ENCODE data around the gene ZNF768. TPM values are rescaled to one million over a fixed set of nuclear protein-coding genes. Genes with fewer than 3 reads are reported as not detected.
"Not testable (repeated sequence)": the region's sequence is repeated elsewhere in the genome, so short reads cannot be mapped to it uniquely, and the experiment has no call there.

The ZNF768 gene
- total RNA-seq, 1 donor from 2014 or later: 14.6 TPM

DNA sequence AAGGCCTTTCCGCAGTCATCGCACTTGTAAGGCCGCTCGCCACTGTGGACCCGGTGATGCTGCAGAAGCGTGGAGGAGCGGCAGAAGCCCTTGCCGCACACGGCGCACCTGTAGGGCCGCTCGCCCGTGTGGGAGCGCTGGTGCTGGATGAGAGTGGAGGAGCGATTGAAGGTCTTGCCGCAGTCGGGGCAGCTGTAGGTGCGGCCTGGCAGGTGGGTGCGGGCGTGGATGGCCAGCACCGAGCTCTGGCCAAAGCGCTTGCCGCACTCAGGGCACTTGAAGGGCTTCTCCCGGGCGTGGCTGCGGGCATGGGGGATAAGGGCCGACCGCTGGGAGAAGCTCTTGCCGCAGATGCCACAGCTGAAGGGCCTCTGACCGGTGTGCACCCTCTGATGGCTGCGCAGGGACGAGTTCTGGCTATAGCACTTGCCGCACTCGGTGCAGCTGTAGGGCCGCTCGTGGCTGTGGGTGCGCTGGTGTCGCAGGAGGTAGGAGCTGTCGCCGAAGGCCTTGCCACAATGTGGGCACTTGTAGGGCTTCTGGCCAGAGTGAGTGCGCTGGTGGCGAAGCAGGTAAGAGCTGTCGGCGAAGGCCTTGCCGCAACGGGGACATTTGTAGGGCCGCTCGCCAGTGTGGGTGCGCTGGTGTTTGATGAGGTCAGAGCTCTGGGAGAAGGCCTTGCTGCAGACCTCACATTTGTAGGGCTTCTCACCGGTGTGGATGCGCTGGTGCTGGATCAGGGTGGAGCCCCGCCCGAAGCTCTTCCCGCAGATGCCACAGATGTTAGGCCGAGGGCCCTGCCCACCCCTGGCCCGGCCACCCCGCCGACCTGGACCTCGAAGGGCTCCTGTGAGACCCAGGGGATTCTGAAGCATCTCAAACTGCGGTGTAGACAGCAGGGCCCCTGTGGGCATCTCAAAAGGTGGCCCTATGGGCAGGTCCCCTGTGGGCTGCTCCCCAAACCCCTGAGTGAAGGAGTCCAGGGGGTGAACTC, 1.5 kb downstream of the ZNF768 start:
- H3K36me3 Mint-ChIP-seq (ENCODE audit: low read depth): peaks cover 17% of the 10 kb centered on the region
- H3K4me1 Mint-ChIP-seq (ENCODE audit: low read depth): peaks cover 30% of the 10 kb centered on the region
- H3K27ac Mint-ChIP-seq: no peak overlapping the region
- no peaks in the 10 kb centered on the region for H3K27me3 Mint-ChIP-seq (ENCODE audit: insufficient read depth)
- intact Hi-C loops (cut with micrococcal nuclease): loop anchor here (5.0 kb wide), 1 partner anchor 62 kb away; the partner anchor contains the start of gene ZNF785
- H3K4me3 Mint-ChIP-seq: peak overlapping the region; percentile 56
- H3K9me3 Mint-ChIP-seq: no peaks in the 10 kb centered on the region
- DNase-seq (ENCODE audit: low spot score): no peak

DNA sequence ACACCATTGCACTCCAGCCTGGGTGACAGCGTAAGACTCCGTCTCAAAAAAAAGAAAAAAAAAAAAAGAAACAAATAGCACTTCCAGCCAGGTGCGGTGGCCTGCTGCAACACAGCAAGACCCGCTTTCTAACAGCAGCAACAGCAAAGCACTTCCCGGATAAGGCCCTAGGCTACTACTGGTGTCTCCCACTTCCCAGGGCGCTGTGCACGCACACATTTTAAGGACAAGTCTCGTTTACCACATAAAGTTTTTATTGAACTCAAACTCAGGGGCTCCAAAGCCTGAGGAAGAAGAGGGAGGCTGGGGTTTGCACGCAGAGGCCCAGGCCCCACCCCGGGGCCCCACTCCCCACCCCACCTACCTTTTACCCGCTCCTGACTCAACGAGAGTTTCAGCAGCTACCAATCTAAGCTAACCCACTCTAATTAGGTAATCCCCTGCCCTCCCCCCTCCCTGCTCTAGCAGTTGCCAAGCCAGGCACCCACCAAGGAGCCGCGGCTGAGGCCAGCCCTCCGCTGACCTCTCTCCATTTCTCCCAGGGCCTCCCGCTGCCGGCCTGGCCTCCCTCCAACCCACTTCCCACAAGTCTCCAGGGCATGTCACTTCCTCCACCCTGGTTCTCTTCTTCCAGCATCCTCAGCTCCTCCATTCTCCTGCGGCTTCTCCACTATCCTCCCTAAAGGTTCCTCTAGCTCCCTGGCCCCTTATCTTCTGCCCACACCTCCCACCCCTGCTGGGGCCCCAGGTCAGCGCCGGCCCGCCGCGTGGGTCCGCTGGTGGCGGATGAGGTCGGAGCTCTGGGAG, 2.4 kb downstream of the ZNF768 start:
- H3K4me3 Mint-ChIP-seq: no peak overlapping the region
- intact Hi-C loops (cut with micrococcal nuclease): no loop called here
- H3K4me1 Mint-ChIP-seq (ENCODE audit: low read depth): peaks cover 25% of the 10 kb centered on the region
- H3K27me3 Mint-ChIP-seq (ENCODE audit: insufficient read depth): no peaks in the 10 kb centered on the region
- no peaks in the 10 kb centered on the region for H3K9me3 Mint-ChIP-seq
- no peak overlapping the region for H3K27ac Mint-ChIP-seq
- peaks cover 26% of the 10 kb centered on the region for H3K36me3 Mint-ChIP-seq (ENCODE audit: low read depth)
- DNase-seq (ENCODE audit: low spot score): no peak

DNA sequence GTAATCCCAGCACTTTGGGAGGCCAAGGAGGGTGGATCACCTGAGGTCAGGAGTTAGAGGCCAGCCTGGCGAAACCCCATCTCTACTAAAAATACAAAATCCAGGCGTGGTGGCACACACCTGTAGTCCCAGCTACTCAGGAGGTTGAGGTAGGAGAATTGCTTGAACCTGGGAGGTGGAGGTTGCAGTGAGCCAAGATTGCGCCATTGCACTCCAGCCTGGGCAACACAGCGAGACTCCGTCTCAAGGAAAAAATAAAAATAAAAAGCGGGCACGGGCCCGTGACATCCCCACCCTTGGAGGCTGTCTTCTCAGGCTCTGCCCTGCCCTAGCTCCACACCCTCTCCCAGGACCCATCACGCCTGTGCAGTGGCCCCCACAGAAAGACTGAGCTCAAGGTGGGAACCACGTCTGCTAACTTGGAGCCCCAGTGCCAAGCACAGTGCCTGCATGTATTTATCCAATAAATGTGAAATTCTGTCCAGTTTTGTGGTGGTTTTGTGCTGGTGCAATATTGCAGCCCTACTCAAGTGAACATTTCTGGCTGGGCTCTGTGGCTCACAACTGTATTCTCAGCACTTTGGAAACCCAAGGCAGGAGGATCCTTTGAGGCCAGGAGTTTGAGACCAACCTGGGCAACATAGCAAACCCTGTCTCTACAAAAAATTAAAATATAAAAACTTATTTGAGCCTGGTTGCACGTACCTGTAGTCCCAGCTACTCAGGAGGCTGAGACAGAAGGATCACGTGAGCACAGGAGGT, 3.5 kb downstream of the ZNF768 start:
- peak overlapping the region; percentile 36 for H3K27ac Mint-ChIP-seq

DNA sequence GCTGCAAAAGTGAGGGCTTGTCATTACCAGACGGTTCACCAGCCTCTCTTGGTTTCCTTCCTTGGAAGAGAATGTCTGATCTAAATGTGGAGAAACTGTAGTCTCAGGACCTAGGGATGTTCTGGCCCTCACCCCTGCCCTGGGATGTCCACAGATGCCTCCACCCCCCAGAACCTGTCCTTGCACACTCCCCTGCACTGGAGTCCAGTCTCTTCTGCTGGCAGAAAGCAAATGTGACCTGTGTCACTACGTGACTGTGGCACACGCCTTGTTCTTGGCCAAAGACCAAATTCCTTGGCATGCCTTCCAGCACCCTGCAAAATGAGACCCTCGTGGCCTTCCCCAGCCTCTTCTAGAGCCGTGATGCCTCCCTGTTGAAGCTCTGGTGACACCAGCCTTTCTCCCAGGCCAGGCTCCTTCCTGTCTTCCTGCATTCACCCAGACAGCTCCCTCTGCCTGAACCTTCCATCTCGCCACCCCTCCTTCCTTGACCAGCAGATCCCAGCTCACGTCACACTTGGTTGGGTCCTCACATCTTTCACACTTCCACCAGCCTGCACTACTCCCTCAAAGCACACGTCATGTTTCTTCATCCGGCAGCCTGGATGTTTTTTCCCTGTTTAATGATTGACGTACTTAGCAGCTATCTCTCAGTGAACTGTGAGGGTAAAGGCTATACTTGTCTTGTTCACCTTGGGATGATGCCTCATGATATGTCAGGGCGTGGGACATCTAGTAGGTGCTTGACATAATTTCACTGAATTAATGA, 4.3 kb downstream of the ZNF768 start:
- no peak for DNase-seq (ENCODE audit: low spot score)
- Mint-ChIP-seq H3K36me3 (ENCODE audit: low read depth) (peaks cover 40% of the 10 kb centered on the region), H3K4me3 (no peak overlapping the region), H3K9me3 (no peaks in the 10 kb centered on the region), H3K4me1 (ENCODE audit: low read depth) (peaks cover 9% of the 10 kb centered on the region), H3K27me3 (ENCODE audit: insufficient read depth) (no peaks in the 10 kb centered on the region), H3K27ac (peak overlapping the region; percentile 36)
- intact Hi-C loops (cut with micrococcal nuclease): no loop called here

More for the DNA sequence above, 3.5 kb downstream of the ZNF768 start:
- DNase-seq (ENCODE audit: low spot score); H3K27me3 Mint-ChIP-seq (ENCODE audit: insufficient read depth); H3K9me3 Mint-ChIP-seq; intact Hi-C loops (cut with micrococcal nuclease); H3K4me3 Mint-ChIP-seq: not testable (repeated sequence)
- Mint-ChIP-seq H3K36me3 (ENCODE audit: low read depth) (peaks cover 32% of the 10 kb centered on the region), H3K4me1 (ENCODE audit: low read depth) (peaks cover 16% of the 10 kb centered on the region)

DNA sequence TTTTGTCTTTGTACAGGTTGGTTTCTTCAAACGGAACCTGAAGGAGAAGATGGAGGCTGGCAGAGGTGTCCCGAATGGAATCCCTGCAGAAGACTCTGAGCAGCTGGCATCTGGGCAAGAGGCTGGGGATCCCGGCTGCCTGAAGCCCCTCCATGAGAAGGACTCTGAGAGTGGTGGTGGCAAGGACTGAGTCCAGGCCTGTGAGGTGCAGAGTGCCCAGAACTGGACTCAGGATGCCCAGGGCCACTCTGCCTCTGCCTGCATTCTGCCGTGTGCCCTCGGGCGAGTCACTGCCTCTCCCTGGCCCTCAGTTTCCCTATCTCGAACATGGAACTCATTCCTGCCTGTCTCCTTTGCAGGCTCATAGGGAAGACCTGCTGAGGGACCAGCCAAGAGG, 4.9 kb downstream of the ZNF768 start:
- H3K36me3 Mint-ChIP-seq (ENCODE audit: low read depth): peaks cover 42% of the 10 kb centered on the region
- intact Hi-C loops (cut with micrococcal nuclease): no loop called here

DNA sequence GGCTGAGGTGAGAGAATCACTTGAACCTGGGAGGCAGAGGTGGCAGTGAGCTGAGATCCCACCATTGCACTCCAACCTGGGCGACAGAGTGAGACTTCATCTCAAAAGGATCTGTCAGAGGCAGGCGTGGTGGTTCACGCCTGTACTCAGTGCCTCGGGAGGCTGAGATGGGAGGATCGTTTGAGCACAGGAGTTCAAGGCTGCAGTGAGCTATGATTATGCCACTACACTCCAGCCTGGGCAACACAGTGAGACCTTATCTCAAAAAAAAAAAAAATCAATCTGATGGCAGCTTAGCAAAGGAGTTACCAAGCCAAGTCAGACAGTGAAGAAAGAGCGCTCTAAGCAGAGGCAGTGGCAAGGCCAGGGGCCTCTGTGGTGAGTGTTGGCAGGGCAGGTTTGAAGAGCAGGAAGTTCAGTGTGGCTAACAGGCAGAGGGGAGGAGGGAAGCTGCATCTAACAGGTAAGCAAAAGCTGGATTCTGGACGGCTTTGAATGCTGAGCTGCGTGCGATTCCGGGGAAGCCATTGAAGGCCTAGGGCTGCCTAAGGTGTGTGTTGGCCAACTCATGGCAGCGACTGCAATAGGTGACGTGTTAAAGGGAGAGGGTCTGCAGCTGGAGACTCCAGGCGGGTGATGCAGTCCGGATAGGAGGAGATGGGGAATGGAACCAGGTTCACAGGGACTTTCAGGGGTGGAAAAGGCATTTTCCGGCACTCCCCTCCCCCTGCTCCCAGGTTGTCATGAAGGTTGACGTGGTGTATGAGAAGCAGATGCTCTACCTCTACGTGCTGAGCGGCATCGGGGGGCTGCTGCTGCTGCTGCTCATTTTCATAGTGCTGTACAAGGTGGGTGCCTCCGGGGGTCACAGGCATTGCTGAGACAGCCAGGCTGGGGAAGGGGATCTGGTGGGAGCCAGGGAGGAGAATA, 7.0 kb downstream of the ZNF768 start:
- intact Hi-C loops (cut with micrococcal nuclease): no loop called here
- DNase-seq (ENCODE audit: low spot score): no peak
- Mint-ChIP-seq H3K36me3 (ENCODE audit: low read depth) (peaks cover 50% of the 10 kb centered on the region), H3K4me3 (no peak overlapping the region), H3K4me1 (ENCODE audit: low read depth) (peaks cover 4% of the 10 kb centered on the region), H3K9me3 (no peaks in the 10 kb centered on the region), H3K27me3 (ENCODE audit: insufficient read depth) (no peaks in the 10 kb centered on the region), H3K27ac (peak overlapping the region; percentile 50)

More for the DNA sequence above, 4.9 kb downstream of the ZNF768 start:
- Mint-ChIP-seq H3K9me3 (no peaks in the 10 kb centered on the region), H3K4me3 (no peak overlapping the region), H3K27me3 (ENCODE audit: insufficient read depth) (no peaks in the 10 kb centered on the region), H3K4me1 (ENCODE audit: low read depth) (peaks cover 9% of the 10 kb centered on the region), H3K27ac (no peak overlapping the region)
- DNase-seq (ENCODE audit: low spot score): no peak

DNA sequence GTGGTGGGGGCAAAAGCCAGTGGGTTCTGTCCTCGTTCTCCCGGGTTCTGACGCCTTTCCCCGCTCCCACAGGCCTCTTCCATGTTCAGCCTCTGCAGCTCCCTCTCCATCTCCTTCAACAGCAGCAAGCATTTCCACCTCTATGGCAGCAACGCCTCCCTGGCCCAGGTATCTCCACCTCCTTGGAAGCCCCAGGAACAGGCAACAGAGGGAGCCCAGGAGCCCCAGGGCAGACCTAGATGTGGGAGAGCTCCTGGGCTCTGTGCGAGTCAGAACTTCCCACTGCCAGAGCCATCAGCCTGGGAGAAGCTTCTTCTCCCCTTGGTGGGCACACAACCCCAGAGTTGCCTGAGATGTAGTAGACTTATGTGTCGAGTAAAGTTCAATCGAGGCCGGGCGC, 7.8 kb downstream of the ZNF768 start:
- H3K4me1 Mint-ChIP-seq (ENCODE audit: low read depth): peaks cover 4% of the 10 kb centered on the region
- H3K27ac Mint-ChIP-seq: peak overlapping the region; percentile 31
- H3K9me3 Mint-ChIP-seq: no peaks in the 10 kb centered on the region
- DNase-seq (ENCODE audit: low spot score): no peak
- no peak overlapping the region for H3K4me3 Mint-ChIP-seq
- H3K36me3 Mint-ChIP-seq (ENCODE audit: low read depth): peaks cover 54% of the 10 kb centered on the region
- H3K27me3 Mint-ChIP-seq (ENCODE audit: insufficient read depth): no peaks in the 10 kb centered on the region
- intact Hi-C loops (cut with micrococcal nuclease): no loop called here

DNA sequence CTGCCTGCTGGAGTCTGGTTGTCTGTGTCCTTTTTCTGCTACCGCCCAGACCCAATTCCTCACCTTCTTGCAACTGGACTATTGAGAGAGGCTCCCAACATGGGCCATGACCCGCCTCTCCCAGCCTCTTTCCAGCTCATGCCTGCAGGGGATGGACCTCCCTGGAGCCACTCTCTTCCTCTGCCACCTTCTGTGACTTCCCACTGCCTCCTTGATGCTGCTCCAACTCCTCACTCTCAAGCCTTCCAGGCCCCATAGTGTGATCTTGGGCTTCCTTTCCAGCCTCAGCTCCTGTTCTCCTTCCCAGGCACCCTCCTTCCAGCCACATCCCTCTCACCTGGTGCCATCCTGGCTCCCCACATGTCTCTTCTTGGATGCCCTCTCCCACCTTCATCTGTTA, 11.1 kb downstream of the ZNF768 start:
- intact Hi-C loops (cut with micrococcal nuclease): no loop called here
- no peaks in the 10 kb centered on the region for H3K27me3 Mint-ChIP-seq (ENCODE audit: insufficient read depth)
- H3K4me1 Mint-ChIP-seq (ENCODE audit: low read depth): peaks cover 7% of the 10 kb centered on the region
- H3K9me3 Mint-ChIP-seq: no peaks in the 10 kb centered on the region
- peak overlapping the region; percentile 13 for H3K27ac Mint-ChIP-seq
- no peak overlapping the region for H3K4me3 Mint-ChIP-seq
- H3K36me3 Mint-ChIP-seq (ENCODE audit: low read depth): peaks cover 71% of the 10 kb centered on the region
- no peak for DNase-seq (ENCODE audit: low spot score)

DNA sequence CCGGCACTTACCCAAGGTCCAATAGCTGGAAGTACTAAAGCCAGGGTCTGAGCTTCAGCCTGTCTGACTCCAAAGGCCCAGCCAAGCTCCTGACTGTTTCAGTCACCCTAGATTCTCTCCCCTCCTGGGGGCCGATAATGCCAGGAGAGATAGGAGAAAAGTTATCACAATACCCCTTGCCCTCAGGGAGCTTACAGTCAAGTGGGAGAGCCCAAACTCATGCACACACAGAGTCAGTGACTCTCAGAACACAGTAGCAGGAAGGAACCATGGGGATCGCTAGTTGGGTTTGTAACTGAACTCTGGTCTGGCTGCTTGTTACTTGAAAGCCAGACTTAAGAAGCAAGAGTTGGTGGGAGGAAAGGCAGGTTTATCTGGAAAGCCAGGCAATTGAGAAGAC, 14.9 kb downstream of the ZNF768 start:
- DNase-seq (ENCODE audit: low spot score): no peak
- H3K9me3 Mint-ChIP-seq: no peaks in the 10 kb centered on the region
- intact Hi-C loops (cut with micrococcal nuclease): loop anchor here (5.0 kb wide), 1 partner anchor 34 kb away; no protein-coding TSS in a partner anchor
- H3K36me3 Mint-ChIP-seq (ENCODE audit: low read depth): peaks cover 62% of the 10 kb centered on the region
- H3K4me3 Mint-ChIP-seq: no peak overlapping the region
- H3K27me3 Mint-ChIP-seq (ENCODE audit: insufficient read depth): no peaks in the 10 kb centered on the region
- peak overlapping the region; percentile 9 for H3K27ac Mint-ChIP-seq
- H3K4me1 Mint-ChIP-seq (ENCODE audit: low read depth): peaks cover 7% of the 10 kb centered on the region

DNA sequence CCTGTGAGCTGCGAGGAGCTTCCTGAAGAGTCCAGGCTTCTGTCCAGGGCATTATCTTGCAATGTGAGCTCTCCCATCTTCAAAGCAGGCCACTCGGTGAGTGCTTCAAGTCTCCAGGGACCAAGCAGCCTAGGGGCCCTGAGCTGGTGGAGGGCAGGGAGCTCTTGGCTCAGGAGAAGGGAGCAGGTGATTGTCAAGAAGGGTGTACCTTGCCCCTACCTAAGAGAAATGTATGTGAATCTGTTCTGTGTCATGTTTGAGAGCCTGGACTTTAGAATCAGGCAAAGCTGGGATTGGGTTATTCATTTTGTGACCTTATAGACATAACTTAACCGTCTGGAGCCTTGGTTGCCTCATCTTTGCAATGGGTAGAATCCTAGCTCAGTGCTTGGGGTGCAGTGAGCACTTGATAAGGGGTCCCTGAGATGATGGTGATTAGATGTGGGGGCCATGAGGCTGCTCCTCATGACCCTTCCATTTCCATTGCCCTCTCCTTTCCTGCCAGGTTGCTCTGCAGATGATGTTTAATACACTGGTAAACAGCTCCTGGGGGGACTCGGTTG, 15.9 kb downstream of the ZNF768 start:
- no peaks in the 10 kb centered on the region for H3K27me3 Mint-ChIP-seq (ENCODE audit: insufficient read depth)
- no peak overlapping the region for H3K4me3 Mint-ChIP-seq
- H3K27ac Mint-ChIP-seq: peak overlapping the region; percentile 34
- intact Hi-C loops (cut with micrococcal nuclease): loop anchor here (5.0 kb wide), 1 partner anchor 33 kb away; no protein-coding TSS in a partner anchor
- peaks cover 7% of the 10 kb centered on the region for H3K4me1 Mint-ChIP-seq (ENCODE audit: low read depth)
- no peak for DNase-seq (ENCODE audit: low spot score)
- no peaks in the 10 kb centered on the region for H3K9me3 Mint-ChIP-seq
- peaks cover 59% of the 10 kb centered on the region for H3K36me3 Mint-ChIP-seq (ENCODE audit: low read depth)
